ENCODE measurements around the gene CFL1.

DNA sequence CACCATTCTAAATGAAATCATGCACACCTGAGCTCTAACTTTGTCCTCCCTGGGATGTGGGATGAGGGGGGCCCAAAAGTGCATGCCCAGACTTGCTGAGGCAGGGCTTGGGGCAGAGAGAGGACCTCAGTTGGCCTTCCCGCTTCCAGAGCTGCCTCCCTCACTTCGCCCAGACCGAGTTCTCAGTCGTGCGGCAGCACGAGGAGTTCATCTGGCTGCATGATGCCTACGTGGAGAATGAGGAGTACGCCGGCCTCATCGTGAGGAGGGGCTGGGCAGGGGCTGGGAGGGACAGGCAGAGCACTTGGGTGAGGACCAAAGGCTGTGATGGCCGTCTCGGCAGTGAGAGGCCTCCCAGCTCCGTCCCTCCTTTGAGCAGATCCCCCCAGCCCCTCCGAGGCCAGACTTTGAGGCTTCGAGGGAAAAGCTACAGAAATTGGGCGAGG lies 8.2 kb downstream of the CFL1 start:
- TF ChIP-seq, protein P1, sequence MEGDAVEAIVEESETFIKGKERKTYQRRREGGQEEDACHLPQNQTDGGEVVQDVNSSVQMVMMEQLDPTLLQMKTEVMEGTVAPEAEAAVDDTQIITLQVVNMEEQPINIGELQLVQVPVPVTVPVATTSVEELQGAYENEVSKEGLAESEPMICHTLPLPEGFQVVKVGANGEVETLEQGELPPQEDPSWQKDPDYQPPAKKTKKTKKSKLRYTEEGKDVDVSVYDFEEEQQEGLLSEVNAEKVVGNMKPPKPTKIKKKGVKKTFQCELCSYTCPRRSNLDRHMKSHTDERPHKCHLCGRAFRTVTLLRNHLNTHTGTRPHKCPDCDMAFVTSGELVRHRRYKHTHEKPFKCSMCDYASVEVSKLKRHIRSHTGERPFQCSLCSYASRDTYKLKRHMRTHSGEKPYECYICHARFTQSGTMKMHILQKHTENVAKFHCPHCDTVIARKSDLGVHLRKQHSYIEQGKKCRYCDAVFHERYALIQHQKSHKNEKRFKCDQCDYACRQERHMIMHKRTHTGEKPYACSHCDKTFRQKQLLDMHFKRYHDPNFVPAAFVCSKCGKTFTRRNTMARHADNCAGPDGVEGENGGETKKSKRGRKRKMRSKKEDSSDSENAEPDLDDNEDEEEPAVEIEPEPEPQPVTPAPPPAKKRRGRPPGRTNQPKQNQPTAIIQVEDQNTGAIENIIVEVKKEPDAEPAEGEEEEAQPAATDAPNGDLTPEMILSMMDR (IDR thresholded peaks at IDR 0.05) = no peak
- TF ChIP-seq, protein P2, sequence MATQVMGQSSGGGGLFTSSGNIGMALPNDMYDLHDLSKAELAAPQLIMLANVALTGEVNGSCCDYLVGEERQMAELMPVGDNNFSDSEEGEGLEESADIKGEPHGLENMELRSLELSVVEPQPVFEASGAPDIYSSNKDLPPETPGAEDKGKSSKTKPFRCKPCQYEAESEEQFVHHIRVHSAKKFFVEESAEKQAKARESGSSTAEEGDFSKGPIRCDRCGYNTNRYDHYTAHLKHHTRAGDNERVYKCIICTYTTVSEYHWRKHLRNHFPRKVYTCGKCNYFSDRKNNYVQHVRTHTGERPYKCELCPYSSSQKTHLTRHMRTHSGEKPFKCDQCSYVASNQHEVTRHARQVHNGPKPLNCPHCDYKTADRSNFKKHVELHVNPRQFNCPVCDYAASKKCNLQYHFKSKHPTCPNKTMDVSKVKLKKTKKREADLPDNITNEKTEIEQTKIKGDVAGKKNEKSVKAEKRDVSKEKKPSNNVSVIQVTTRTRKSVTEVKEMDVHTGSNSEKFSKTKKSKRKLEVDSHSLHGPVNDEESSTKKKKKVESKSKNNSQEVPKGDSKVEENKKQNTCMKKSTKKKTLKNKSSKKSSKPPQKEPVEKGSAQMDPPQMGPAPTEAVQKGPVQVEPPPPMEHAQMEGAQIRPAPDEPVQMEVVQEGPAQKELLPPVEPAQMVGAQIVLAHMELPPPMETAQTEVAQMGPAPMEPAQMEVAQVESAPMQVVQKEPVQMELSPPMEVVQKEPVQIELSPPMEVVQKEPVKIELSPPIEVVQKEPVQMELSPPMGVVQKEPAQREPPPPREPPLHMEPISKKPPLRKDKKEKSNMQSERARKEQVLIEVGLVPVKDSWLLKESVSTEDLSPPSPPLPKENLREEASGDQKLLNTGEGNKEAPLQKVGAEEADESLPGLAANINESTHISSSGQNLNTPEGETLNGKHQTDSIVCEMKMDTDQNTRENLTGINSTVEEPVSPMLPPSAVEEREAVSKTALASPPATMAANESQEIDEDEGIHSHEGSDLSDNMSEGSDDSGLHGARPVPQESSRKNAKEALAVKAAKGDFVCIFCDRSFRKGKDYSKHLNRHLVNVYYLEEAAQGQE (IDR thresholded peaks at IDR 0.05; ENCODE audit: insufficient read depth in 1 of 2, low read depth in 2 of 2, low read length in 1 of 2) = no peak
- TF ChIP-seq POLR2AphosphoS5 (IDR thresholded peaks at IDR 0.05; ENCODE audit: low read depth, low read length) (no peak), SIN3A (IDR thresholded peaks at IDR 0.05; ENCODE audit: borderline replicate concordance, insufficient read depth, low read depth, low read length) (no peak), TCF7L2 (IDR thresholded peaks at IDR 0.05; ENCODE audit: low read depth, low read length) (no peak)

Data from Panc1 (cell line).